WTC11 (cell line): Measurements from ENCODE around the gene ZP3. TPM values are rescaled to one million over a fixed set of nuclear protein-coding genes. Genes with fewer than 3 reads are reported as not detected.

ENCODE experiments used
- ARID4B ChIP-seq: sonication (generic); formaldehyde crosslinking; IDR thresholded peaks from 2 replicates; pipeline ENCODE4 v1.8.0; 2023; ENCODE audit warnings: missing genetic modification reagents, mild to moderate bottlenecking, borderline replicate concordance
- ATF3 ChIP-seq: sonication (generic); formaldehyde crosslinking; conservative IDR thresholded peaks from 2 replicates; pipeline ENCODE4 v1.8.1; 2022; ENCODE audit warnings: mild to moderate bottlenecking, missing genetic modification reagents
- CBFB ChIP-seq: sonication (generic); formaldehyde crosslinking; IDR thresholded peaks from 2 replicates; pipeline ENCODE4 v1.8.1; 2022; ENCODE audit warnings: mild to moderate bottlenecking, low read depth, missing genetic modification reagents
- CTCF ChIP-seq: fragments of 200-600 bp; IDR thresholded peaks from 2 replicates; pipeline ENCODE4 v1.8.0; 2022; ENCODE audit warnings: antibody characterized with exemption
- E2F5 ChIP-seq: sonication (generic); formaldehyde crosslinking; IDR thresholded peaks from 2 replicates; pipeline ENCODE4 v1.8.1; 2022; ENCODE audit warnings: mild to moderate bottlenecking, moderate library complexity, missing genetic modification reagents
- ELF4 ChIP-seq: sonication (generic); formaldehyde crosslinking; IDR thresholded peaks from 2 replicates; pipeline ENCODE4 v1.8.1; 2022; ENCODE audit warnings: low read depth, mild to moderate bottlenecking, moderate library complexity, missing genetic modification reagents
- ETV6 ChIP-seq: sonication (generic); formaldehyde crosslinking; IDR thresholded peaks from 2 replicates; pipeline ENCODE4 v1.8.1; 2022; ENCODE audit warnings: mild to moderate bottlenecking, missing genetic modification reagents
- FOXP4 ChIP-seq: sonication (generic); formaldehyde crosslinking; IDR thresholded peaks from 2 replicates; pipeline ENCODE4 v1.8.0; 2022; ENCODE audit warnings: mild to moderate bottlenecking, missing genetic modification reagents
- GABPB1 ChIP-seq: sonication (generic); formaldehyde crosslinking; IDR thresholded peaks from 2 replicates; pipeline ENCODE4 v1.8.1; 2023; ENCODE audit warnings: mild to moderate bottlenecking, missing genetic modification reagents
- HMGA2 ChIP-seq: fragments of 250-450 bp; sonication (Bioruptor Pico); IDR thresholded peaks from 2 replicates; pipeline ENCODE4 v1.4.0; 2021; ENCODE audit warnings: mild to moderate bottlenecking, moderate library complexity
- NFATC4 ChIP-seq: fragments of 250-450 bp; sonication (Bioruptor Pico); IDR thresholded peaks from 2 replicates; pipeline ENCODE4 v1.9.0; 2021; ENCODE audit warnings: mild to moderate bottlenecking
- NFYB ChIP-seq: sonication (generic); formaldehyde crosslinking; conservative IDR thresholded peaks from 2 replicates; pipeline ENCODE4 v1.8.0; 2022; ENCODE audit warnings: low read depth, missing genetic modification reagents
- OVOL2 ChIP-seq: fragments of 250-450 bp; sonication (Bioruptor Pico); IDR thresholded peaks from 2 replicates; pipeline ENCODE4 v1.9.0; 2021; ENCODE audit warnings: mild to moderate bottlenecking, borderline replicate concordance
- PRDM15 ChIP-seq: sonication (generic); formaldehyde crosslinking; IDR thresholded peaks from 2 replicates; pipeline ENCODE4 v1.8.0; 2022; ENCODE audit warnings: missing genetic modification reagents
- SMAD3 ChIP-seq: sonication (generic); formaldehyde crosslinking; IDR thresholded peaks from 2 replicates; pipeline ENCODE4 v1.8.0; 2022; ENCODE audit warnings: missing genetic modification reagents, mild to moderate bottlenecking, borderline replicate concordance
- SOX15 ChIP-seq: fragments of 250-450 bp; sonication (Bioruptor Pico); IDR thresholded peaks from 2 replicates; pipeline ENCODE4 v1.9.0; 2021; ENCODE audit warnings: mild to moderate bottlenecking
- STAT6 ChIP-seq: sonication (generic); formaldehyde crosslinking; conservative IDR thresholded peaks from 2 replicates; pipeline ENCODE4 v1.8.1; 2023; ENCODE audit warnings: mild to moderate bottlenecking, low read depth, missing genetic modification reagents, moderate library complexity
- ZNF219 ChIP-seq: sonication (generic); formaldehyde crosslinking; IDR thresholded peaks from 2 replicates; pipeline ENCODE4 v1.8.0; 2023; ENCODE audit warnings: missing genetic modification reagents, mild to moderate bottlenecking, borderline replicate concordance
- ZNF232 ChIP-seq: sonication (generic); formaldehyde crosslinking; IDR thresholded peaks from 2 replicates; pipeline ENCODE4 v1.8.0; 2022; ENCODE audit warnings: mild to moderate bottlenecking, missing genetic modification reagents
- ZNF416 ChIP-seq: fragments of 250-450 bp; sonication (Bioruptor Pico); IDR thresholded peaks from 2 replicates; pipeline ENCODE4 v1.9.0; 2021; ENCODE audit warnings: mild to moderate bottlenecking, inconsistent platforms
- ZSCAN18 ChIP-seq: fragments of 250-450 bp; sonication (Bioruptor Pico); IDR thresholded peaks from 2 replicates; pipeline ENCODE4 v2.1.2; 2022; ENCODE audit warnings: mild to moderate bottlenecking, moderate library complexity
- total RNA-seq: library from RNA; stranded (reverse); gene quantifications from 3 replicates; pipeline ENCODE4 v1.2.3, GENCODE V29; 2021

ZP3 gene
- total RNA-seq, 1 experiment from 2014 or later, result 1.8 TPM

- TF ChIP-seq E2F5 (CRISPR knock-in tag) (peak; percentile 84; the same call in 1 of the 2 replicates), ETV6 (peak; percentile 91), ATF3 (CRISPR knock-in tag) (no peak), NFYB (CRISPR knock-in tag) (no peak), ARID4B (CRISPR knock-in tag) (no peak), CTCF (no peak), HMGA2 (CRISPR knock-in tag) (no peak), OVOL2 (CRISPR knock-in tag) (no peak), SMAD3 (CRISPR knock-in tag) (peak; percentile 90), SOX15 (CRISPR knock-in tag) (no peak), CBFB (CRISPR knock-in tag) (no peak), GABPB1 (CRISPR knock-in tag) (no peak), ELF4 (CRISPR knock-in tag) (0 out of 2 replicates have a peak, but pooled peaks have one; percentile 72), PRDM15 (CRISPR knock-in tag) (peak; percentile 74), NFATC4 (no peak), ZNF219 (CRISPR knock-in tag) (0 out of 2 replicates have a peak, but pooled peaks have one; percentile 58), ZNF416 (CRISPR knock-in tag) (no peak), FOXP4 (CRISPR knock-in tag) (peak; percentile 96), STAT6 (no peak), ZSCAN18 (CRISPR knock-in tag) (no peak), ZNF232 (peak; percentile 56; the same call in 1 of the 2 replicates)
Measured at GRCh38 chr7:76397409-76398183, 27.2 kb upstream of the ZP3 start (continued).
